Epithelial cell of proximal tubule (primary cell): ENCODE data around the gene GREM1. TPM values are rescaled to one million over a fixed set of nuclear protein-coding genes. Genes with fewer than 3 reads are reported as not detected.

Source experiments
- DNase-seq: peaks from one replicate; pipeline ENCODE4 v3.0.0-alpha.2; 2011; ENCODE audit warnings: low read depth
- H3K4me3 ChIP-seq: 2 replicates; pipeline ENCODE4 v1.5.1; 2011; ENCODE audit warnings: low read depth, mild to moderate bottlenecking, low read length
- CTCF ChIP-seq: conservative IDR thresholded peaks from 2 replicates; pipeline ENCODE4 v1.5.1; 2012; ENCODE audit warnings: low read depth, mild to moderate bottlenecking, low read length
- total RNA-seq: library from RNA; depleted of rRNA; stranded (reverse); fragments of >200 nt; gene quantifications from 2 replicates; pipeline ENCODE4 v1.2.3, GENCODE V29; 2015

Gene GREM1
- total RNA-seq, 1 donor from 2014 or later = 4.0 TPM

GRCh38 chr15:32718227-32718820, 520 bp downstream of the GREM1 start:
- no peak for TF ChIP-seq CTCF
- peak overlapping the region; percentile 53 for H3K4me3 ChIP-seq
- DNase-seq = no peak

GRCh38 chr15:32718821-32719716, 1.3 kb downstream of the GREM1 start:
- no peak for TF ChIP-seq CTCF
- peak overlapping the region; percentile 53 for H3K4me3 ChIP-seq
- DNase-seq = no peak

- DNase-seq = no peak
These were observed 3.8 kb downstream of the GREM1 start for GRCh38 chr15:32721596-32721995.

GRCh38 chr15:32722136-32722535, 4.3 kb downstream of the GREM1 start:
- DNase-seq = no peak
- no peak overlapping the region for H3K4me3 ChIP-seq
- no peak for TF ChIP-seq CTCF

More at GRCh38 chr15:32721596-32721995, 3.8 kb downstream of the GREM1 start:
- no peak overlapping the region for H3K4me3 ChIP-seq
- TF ChIP-seq CTCF = no peak

- no peak for DNase-seq
- no peak for TF ChIP-seq CTCF
- H3K4me3 ChIP-seq = no peak overlapping the region
These were observed 5.6 kb downstream of the GREM1 start for GRCh38 chr15:32723171-32723948.

GRCh38 chr15:32729700-32730395, 12.0 kb downstream of the GREM1 start:
- H3K4me3 ChIP-seq = no peak overlapping the region
- TF ChIP-seq CTCF = no peak
- DNase-seq = no peak
